RWPE1 (cell line): ENCODE results near the gene H6PD.

Source experiments
- CTCF ChIA-PET: fragments of 350-600 bp; sonication (Branson Sonifier 250); formaldehyde crosslinking; extraction: SDS; loops from one replicate; lab custom pipeline; 2021; lab: Yijun Ruan, JAX
- POLR2A ChIA-PET: fragments of 400-600 bp; formaldehyde crosslinking; extraction: SDS; loops from one replicate; lab custom pipeline; 2020; ENCODE audit warnings: antibody characterized with exemption; ENCODE audit not compliant: low non-redundant PET; lab: Yijun Ruan, JAX
- DNase-seq: peaks from one replicate; pipeline ENCODE4 v3.0.0; 2012; ENCODE audit warnings: low spot score
- H3K27ac ChIP-seq: fragments of 450-650 bp; 2 replicates; pipeline ENCODE4 v1.5.1; 2017
- CTCF ChIP-seq: fragments of 450-650 bp; conservative IDR thresholded peaks from 2 replicates; pipeline ENCODE4 v1.5.1; 2017; ENCODE audit warnings: low read depth, mild to moderate bottlenecking

H6PD gene

GRCh38 chr1:9313576-9313975, 79.0 kb downstream of the H6PD start:
- POLR2A ChIA-PET: interaction anchor here (0.7 kb wide), 1 partner anchor 68 kb away, joined by 4 read pairs; no protein-coding TSS in a partner anchor
- no peak for TF ChIP-seq CTCF
- H3K27ac ChIP-seq: peak overlapping the region; percentile 83
- CTCF ChIA-PET: interaction anchor here (0.8 kb wide), 2 partner anchors 9 to 14 kb away, joined by 3 to 7 read pairs; no protein-coding TSS in a partner anchor
- no peak for DNase-seq

DNA sequence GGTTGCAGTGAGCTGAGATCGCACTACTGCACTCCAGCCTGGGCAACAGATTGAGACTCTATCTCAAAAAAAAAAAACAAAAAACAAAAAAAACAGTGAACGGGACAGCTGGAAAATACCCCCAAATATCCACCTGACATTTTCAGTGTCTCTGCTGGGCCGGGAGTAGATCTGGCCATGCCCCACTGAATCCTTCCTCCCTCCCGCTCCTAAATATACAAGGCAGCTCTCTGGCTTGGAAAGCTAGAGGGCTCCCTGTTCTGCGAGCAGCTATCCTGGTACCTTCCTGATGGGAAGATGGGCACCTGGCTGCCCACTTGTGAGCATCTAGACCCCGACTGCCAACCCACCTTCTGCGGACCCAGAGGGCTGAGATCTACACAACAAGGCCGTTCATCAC, 79.5 kb downstream of the H6PD start:
- TF ChIP-seq CTCF: no peak
- H3K27ac ChIP-seq: peak overlapping the region; percentile 83
- ChIA-PET POLR2A (interaction anchor here (0.7 kb wide), 1 partner anchor 69 kb away, joined by 4 read pairs; no protein-coding TSS in a partner anchor), CTCF (interaction anchor here (0.8 kb wide), 2 partner anchors 10 to 14 kb away, joined by 3 to 7 read pairs; no protein-coding TSS in a partner anchor)
- DNase-seq: no peak

GRCh38 chr1:9314711-9315379, 80.3 kb downstream of the H6PD start:
- ChIA-PET CTCF (no interaction called here), POLR2A (no interaction called here)
- TF ChIP-seq CTCF: no peak
- no peak for DNase-seq
- peak overlapping the region; percentile 83 for H3K27ac ChIP-seq

- ChIA-PET POLR2A (no interaction called here), CTCF (no interaction called here)
- H3K27ac ChIP-seq: peak overlapping the region; percentile 83
- DNase-seq: no peak
- TF ChIP-seq CTCF: no peak
These were observed 81.0 kb downstream of the H6PD start for GRCh38 chr1:9315411-9316079.

GRCh38 chr1:9316080-9316444, 81.5 kb downstream of the H6PD start:
- no peak for TF ChIP-seq CTCF
- DNase-seq: no peak
- peak overlapping the region; percentile 83 for H3K27ac ChIP-seq
- POLR2A ChIA-PET: no interaction called here
- CTCF ChIA-PET: no interaction called here

DNA sequence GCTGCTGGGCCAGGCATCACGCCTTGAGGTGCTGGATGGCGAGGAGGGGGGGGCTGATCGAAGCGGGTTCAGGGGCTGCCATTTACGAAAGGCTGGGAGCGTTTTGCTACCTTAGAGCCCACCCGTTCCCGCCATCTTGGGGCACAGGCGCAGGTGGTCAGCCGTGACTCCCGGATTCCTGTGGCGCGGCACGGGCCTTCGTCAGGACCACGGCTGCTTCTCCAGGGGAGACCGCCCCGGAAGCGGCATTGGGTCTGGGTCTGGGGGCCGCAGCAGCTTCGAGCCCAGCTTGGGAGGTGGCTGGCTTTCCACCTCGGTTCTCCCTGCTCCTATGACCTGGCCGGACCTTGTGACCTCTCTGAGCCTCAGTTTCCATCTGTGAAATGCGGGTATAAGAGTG, 81.9 kb downstream of the H6PD start:
- ChIA-PET CTCF (no interaction called here), POLR2A (no interaction called here)
- H3K27ac ChIP-seq: peak overlapping the region; percentile 83
- DNase-seq: no peak
- no peak for TF ChIP-seq CTCF
